HEK293T (cell line): ENCODE data around the gene OR1S1.

Experiments used
- CTCF ChIA-PET: fragments of 350-600 bp; formaldehyde crosslinking; extraction: SDS; loops from one replicate; lab custom pipeline; 2021; ENCODE audit warnings: antibody characterized with exemption, inconsistent platforms; lab: Yijun Ruan, JAX
- POLR2A ChIA-PET: fragments of 350-600 bp; formaldehyde crosslinking; extraction: SDS; loops from one replicate; lab custom pipeline; 2020; ENCODE audit warnings: antibody characterized with exemption, inconsistent platforms; lab: Yijun Ruan, JAX
- DNase-seq: peaks from one replicate; pipeline ENCODE4 v3.0.0; 2012; ENCODE audit warnings: mixed read lengths; ENCODE audit errors: extremely low spot score
- ARNT ChIP-seq: fragments of 450-650 bp; IDR thresholded peaks from 2 replicates; pipeline ENCODE4 v1.6.1; 2017; ENCODE audit warnings: mild to moderate bottlenecking
- BHLHE40 ChIP-seq: fragments of 450-650 bp; IDR thresholded peaks from 2 replicates; pipeline ENCODE4 v1.6.1; 2016; ENCODE audit warnings: mild to moderate bottlenecking, moderate library complexity, borderline replicate concordance
- CTBP1 ChIP-seq: fragments of 450-650 bp; IDR thresholded peaks from 2 replicates; pipeline ENCODE4 v1.6.1; 2016; ENCODE audit warnings: borderline replicate concordance
- ELF4 ChIP-seq: fragments of 450-650 bp; IDR thresholded peaks from 2 replicates; pipeline ENCODE4 v1.6.1; 2017; ENCODE audit warnings: antibody characterized with exemption
- FOXA1 ChIP-seq: fragments of 450-650 bp; IDR thresholded peaks from 2 replicates; pipeline ENCODE4 v1.6.1; 2016; ENCODE audit warnings: mild to moderate bottlenecking
- FOXK2 ChIP-seq: fragments of 450-650 bp; IDR thresholded peaks from 2 replicates; pipeline ENCODE4 v1.6.1; 2016; ENCODE audit warnings: mild to moderate bottlenecking
- FOXM1 ChIP-seq: fragments of 450-650 bp; IDR thresholded peaks from 2 replicates; pipeline ENCODE4 v1.6.1; 2017; ENCODE audit warnings: mild to moderate bottlenecking, borderline replicate concordance
- HDGF ChIP-seq: fragments of 450-650 bp; IDR thresholded peaks from 2 replicates; pipeline ENCODE4 v1.6.1; 2017; ENCODE audit warnings: antibody characterized with exemption, borderline replicate concordance
- L3MBTL2 ChIP-seq: fragments of 450-650 bp; conservative IDR thresholded peaks from 2 replicates; pipeline ENCODE4 v1.6.1; 2016; ENCODE audit warnings: mild to moderate bottlenecking
- LEF1 ChIP-seq: fragments of 450-650 bp; IDR thresholded peaks from 2 replicates; pipeline ENCODE4 v1.6.1; 2017; ENCODE audit warnings: mild to moderate bottlenecking, borderline replicate concordance
- NFRKB ChIP-seq: fragments of 450-650 bp; IDR thresholded peaks from 2 replicates; pipeline ENCODE4 v1.6.1; 2016; ENCODE audit warnings: mild to moderate bottlenecking, moderate library complexity
- SP1 ChIP-seq: fragments of 450-650 bp; IDR thresholded peaks from 2 replicates; pipeline ENCODE4 v1.6.1; 2017
- SUZ12 ChIP-seq: fragments of 450-650 bp; IDR thresholded peaks from 2 replicates; pipeline ENCODE4 v1.6.1; 2016; ENCODE audit warnings: mild to moderate bottlenecking
- TARDBP ChIP-seq: fragments of 450-650 bp; IDR thresholded peaks from 2 replicates; pipeline ENCODE4 v1.6.1; 2016
- ZNF384 ChIP-seq: fragments of 450-650 bp; IDR thresholded peaks from 2 replicates; pipeline ENCODE4 v1.6.1; 2016
- TF ChIP-seq, protein P1 (sequence below): fragments of 450-650 bp; IDR thresholded peaks from 2 replicates; pipeline ENCODE4 v1.6.1; 2016

The OR1S1 gene

DNA sequence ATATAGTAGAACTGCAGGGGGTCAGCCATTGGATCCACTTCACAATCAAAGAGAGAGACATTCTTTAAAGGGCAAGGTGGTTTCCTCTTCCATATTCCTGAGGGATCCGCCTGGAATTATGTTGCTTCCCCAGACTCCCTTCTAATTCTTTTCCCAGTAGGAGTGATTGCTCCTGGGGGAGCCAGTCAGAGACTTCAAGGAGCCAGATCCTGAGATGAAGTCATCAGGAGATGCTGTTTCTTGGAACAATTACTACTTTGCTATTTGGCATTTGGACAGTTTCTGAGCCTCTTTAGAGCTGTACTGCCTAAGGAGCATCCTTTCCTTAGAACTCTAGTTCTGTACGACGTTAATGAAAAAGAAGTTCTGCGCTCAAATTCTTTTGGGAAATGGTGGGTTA is 25.6 kb upstream of the OR1S1 start:
- POLR2A ChIA-PET: no interaction called here
- no peak for TF ChIP-seq CTBP1
- no peak for TF ChIP-seq SUZ12
- no peak for TF ChIP-seq NFRKB
- TF ChIP-seq FOXM1: no peak
- no peak for TF ChIP-seq ZNF384
- no peak for TF ChIP-seq SP1
- DNase-seq: no peak
- CTCF ChIA-PET: no interaction called here

DNA sequence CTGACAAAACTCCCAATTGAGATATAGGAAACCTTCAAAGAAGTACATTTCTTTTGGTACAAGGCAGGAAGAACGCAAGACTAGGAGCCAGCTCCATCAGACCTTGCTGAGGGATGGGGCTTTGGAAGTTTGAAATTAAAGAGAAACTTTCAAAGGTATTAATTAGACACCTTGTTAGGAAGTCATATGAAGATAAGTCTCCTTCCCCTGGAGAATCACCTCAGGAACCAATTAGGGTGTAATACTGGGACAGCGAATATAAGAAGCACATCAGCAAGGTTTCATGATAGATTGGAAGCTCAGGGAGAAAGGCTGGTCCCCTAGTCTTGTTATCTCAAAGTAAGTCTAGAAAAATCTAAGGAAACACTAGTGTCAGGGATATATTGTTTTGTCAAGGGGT is 23.8 kb upstream of the OR1S1 start, which contains the start of gene OR9Q2:
Gene OR9Q2 (plus strand): TSS at position 301 of the 400 bp plus-strand sequence. CDS start 1,421 bp downstream, outside the sequence.
- CTCF ChIA-PET: no interaction called here
- POLR2A ChIA-PET: no interaction called here
- no peak for TF ChIP-seq L3MBTL2
- TF ChIP-seq SUZ12: no peak
- no peak for TF ChIP-seq LEF1
- TF ChIP-seq CTBP1: no peak
- TF ChIP-seq FOXA1: no peak
- no peak for TF ChIP-seq NFRKB
- TF ChIP-seq, protein P1, sequence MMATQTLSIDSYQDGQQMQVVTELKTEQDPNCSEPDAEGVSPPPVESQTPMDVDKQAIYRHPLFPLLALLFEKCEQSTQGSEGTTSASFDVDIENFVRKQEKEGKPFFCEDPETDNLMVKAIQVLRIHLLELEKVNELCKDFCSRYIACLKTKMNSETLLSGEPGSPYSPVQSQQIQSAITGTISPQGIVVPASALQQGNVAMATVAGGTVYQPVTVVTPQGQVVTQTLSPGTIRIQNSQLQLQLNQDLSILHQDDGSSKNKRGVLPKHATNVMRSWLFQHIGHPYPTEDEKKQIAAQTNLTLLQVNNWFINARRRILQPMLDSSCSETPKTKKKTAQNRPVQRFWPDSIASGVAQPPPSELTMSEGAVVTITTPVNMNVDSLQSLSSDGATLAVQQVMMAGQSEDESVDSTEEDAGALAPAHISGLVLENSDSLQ: no peak
- no peak for TF ChIP-seq TARDBP
- no peak for TF ChIP-seq ARNT
- no peak for TF ChIP-seq ELF4
- no peak for TF ChIP-seq ZNF384
- TF ChIP-seq FOXK2: no peak
- DNase-seq: no peak

GRCh38 chr11:58192229-58192628 is 20.3 kb upstream of the OR1S1 start:
- TF ChIP-seq ELF4 (no peak), FOXK2 (no peak)
- TF ChIP-seq, protein P1: no peak
- no peak for DNase-seq
- ChIA-PET CTCF (no interaction called here), POLR2A (no interaction called here)

- TF ChIP-seq TARDBP: no peak
- CTCF ChIA-PET: no interaction called here
- DNase-seq: no peak
- POLR2A ChIA-PET: no interaction called here
Observed at GRCh38 chr11:58193391-58193790, 19.1 kb upstream of the OR1S1 start.

- TF ChIP-seq FOXK2: no peak
- TF ChIP-seq FOXA1: no peak
- TF ChIP-seq, protein P1: no peak
- no peak for TF ChIP-seq FOXM1
- no peak for TF ChIP-seq NFRKB
- no peak for TF ChIP-seq L3MBTL2
- no peak for TF ChIP-seq ELF4
- no peak for TF ChIP-seq ZNF384
- no peak for TF ChIP-seq SP1
- no peak for TF ChIP-seq HDGF
- TF ChIP-seq LEF1: no peak
- TF ChIP-seq ARNT: no peak
- no peak for TF ChIP-seq SUZ12
- no peak for TF ChIP-seq CTBP1
- no peak for DNase-seq
- POLR2A ChIA-PET: no interaction called here
- CTCF ChIA-PET: no interaction called here
Observed at GRCh38 chr11:58195939-58196338, 16.6 kb upstream of the OR1S1 start.

- DNase-seq: no peak
- TF ChIP-seq FOXM1 (no peak), CTBP1 (no peak), L3MBTL2 (no peak), BHLHE40 (no peak), SP1 (no peak), NFRKB (no peak), TARDBP (no peak), ELF4 (no peak), ZNF384 (no peak), SUZ12 (no peak), FOXA1 (no peak), FOXK2 (no peak)
- CTCF ChIA-PET: no interaction called here
- POLR2A ChIA-PET: no interaction called here
Observed at GRCh38 chr11:58199271-58199670, 13.2 kb upstream of the OR1S1 start.

DNA sequence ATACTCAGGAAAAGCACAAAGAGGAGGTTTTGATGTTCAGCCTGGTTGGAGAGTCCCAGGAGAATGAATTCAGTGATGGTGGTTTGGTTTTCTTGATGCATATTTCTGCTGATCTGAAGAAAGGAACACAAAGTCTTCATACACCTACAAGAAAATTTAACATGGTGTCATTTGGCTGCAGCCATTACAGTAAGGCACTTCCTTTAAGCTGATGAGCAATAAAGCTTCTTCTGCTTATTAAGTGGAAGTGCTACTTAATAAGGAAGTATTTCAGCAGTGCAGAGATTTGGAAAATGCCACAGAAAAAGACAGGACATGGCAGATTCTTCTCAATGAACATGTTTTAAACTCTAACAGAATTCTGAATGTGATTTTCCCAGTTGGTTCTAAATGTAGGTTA is 8.5 kb upstream of the OR1S1 start, which contains the start of gene OR1S2:
Gene OR1S2 (minus strand): TSS at position 101 of the 400 bp plus-strand sequence. CDS start 0 bp downstream, at position 101.
- CTCF ChIA-PET: no interaction called here
- DNase-seq: no peak
- TF ChIP-seq SUZ12: no peak
- TF ChIP-seq ARNT: no peak
- TF ChIP-seq LEF1: no peak
- no peak for TF ChIP-seq NFRKB
- no peak for TF ChIP-seq TARDBP
- TF ChIP-seq ELF4: no peak
- no peak for TF ChIP-seq FOXM1
- no peak for TF ChIP-seq HDGF
- POLR2A ChIA-PET: no interaction called here
